Urinary bladder (tissue), 4 donors: Measurements from ENCODE around the gene CCR3. TPM values are rescaled to one million over a fixed set of nuclear protein-coding genes. Genes with fewer than 3 reads are reported as not detected.

Experiments
- DNase-seq: peaks from one replicate; pipeline ENCODE4 v3.0.0-alpha.2; 2015; ENCODE audit errors: extremely low spot score
- H3K27ac ChIP-seq: one replicate; pipeline ENCODE4 v1.5.1; 2013; ENCODE audit warnings: low read depth, mild to moderate bottlenecking, moderate library complexity
- H3K36me3 ChIP-seq: one replicate; pipeline ENCODE4 v1.6.1; 2013; ENCODE audit warnings: mild to moderate bottlenecking, moderate library complexity; ENCODE audit not compliant: insufficient read depth
- H3K4me1 ChIP-seq: one replicate; pipeline ENCODE4 v1.6.1; 2013; ENCODE audit warnings: mild to moderate bottlenecking, moderate library complexity; ENCODE audit not compliant: insufficient read depth
- H3K4me3 ChIP-seq: one replicate; pipeline ENCODE4 v1.5.1; 2013; ENCODE audit warnings: low read depth, low read length
- WGBS: extraction: QIAGEN DNeasy Blood & Tissue Kit; methylation state at CpG from one replicate; pipeline ENCODE4 v1.1.7; 2013; 5-methylcytosine and 5-hydroxymethylcytosine counted together
- polyA plus RNA-seq: library from polyadenylated mRNA; stranded (reverse); fragments of 200-250 nt; gene quantifications from one replicate; pipeline ENCODE4 v1.2.3, GENCODE V29; 2013
- total RNA-seq: library from RNA; depleted of rRNA; stranded (reverse); fragments of >200 nt; gene quantifications from one replicate; pipeline ENCODE4 v1.2.3, GENCODE V29; 2014
- donor health status: healthy with polysubstance abuse.
- donor health status: healthy.

CCR3 gene
- total and polyA plus RNA-seq, 2 donors, result not detected

DNA sequence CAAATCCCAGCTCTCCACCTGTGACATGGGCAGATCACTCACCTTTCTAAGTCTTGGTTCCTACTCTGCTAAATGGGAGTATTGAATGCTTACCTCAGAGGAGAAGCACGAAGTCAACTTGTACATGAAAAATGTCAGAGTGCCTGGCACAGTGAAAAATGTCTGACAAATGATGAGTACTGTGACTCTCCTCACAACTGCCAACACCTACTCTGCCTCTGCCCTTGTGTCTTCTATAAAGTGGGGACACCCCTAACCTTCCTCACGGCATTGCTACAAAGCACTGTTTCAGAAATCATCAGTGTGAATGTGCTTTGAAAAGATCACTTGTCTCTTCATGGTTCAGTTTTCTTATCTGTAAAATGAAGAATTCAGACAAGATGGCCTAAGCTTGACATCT, 33.2 kb upstream of the CCR3 start:
- WGBS, result 43% methylated on average over 2 of the region's 2 CpGs
- no peak for DNase-seq
- Histone ChIP-seq H3K4me3 (no peak overlapping the region), H3K36me3 (no peaks in the 10 kb centered on the region), H3K4me1 (no peaks in the 10 kb centered on the region), H3K27ac (no peak overlapping the region)

DNA sequence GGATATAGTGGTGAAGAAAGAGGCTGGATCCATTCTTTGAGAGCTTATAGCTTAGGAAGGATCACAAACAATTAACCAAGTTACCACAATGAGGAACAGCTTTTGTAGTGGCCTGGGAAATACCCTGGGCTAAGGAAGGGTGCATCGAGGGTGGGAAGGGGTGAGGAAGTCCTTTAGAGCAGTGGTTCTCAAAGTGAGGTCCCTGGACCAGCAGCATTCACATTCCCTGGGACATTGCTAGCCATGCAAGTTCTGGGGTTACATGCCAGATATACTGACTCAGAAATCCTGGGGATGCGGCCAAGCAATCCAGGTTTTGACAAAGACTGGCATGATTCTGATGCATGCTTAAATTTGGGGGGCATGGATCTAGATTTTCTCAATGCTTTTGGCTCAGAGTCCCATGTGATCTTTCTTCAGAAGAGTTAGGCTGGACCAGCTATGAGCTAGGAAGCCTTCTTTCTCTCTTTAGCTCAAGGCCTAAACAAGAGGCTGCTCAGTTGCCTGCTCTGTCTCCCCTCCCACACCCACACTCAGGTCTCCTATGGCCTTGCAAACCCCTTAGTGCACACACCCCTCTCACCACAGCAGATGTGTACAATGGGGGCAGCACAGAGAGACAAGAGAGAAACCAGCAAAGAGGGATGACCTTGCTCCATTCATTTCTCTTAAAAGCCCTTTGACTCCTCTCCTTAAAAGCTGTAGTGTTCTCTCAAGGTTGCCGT, 32.4 kb upstream of the CCR3 start:
- WGBS, result 85% methylated on average over 3 of the region's 3 CpGs

DNA sequence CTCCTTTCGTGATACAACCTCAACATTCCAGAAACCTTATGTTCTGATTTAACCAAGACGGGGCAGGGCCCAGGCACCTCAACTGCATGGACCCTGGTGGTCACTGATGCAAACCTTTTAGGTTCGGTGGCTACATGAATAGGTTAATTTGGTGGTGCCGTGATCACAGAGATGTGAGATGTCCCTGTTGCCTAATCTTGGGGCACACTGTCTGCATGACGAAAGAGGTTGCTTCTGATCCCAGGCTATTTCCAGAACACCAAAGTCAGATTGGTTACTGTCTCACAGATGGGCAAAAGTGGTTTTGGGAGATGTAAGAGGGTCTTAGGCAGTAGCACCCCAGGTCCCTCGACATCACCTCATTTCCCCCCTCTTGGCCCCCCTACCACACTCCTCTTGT, 30.2 kb upstream of the CCR3 start:
- no peak overlapping the region for H3K4me3 ChIP-seq
- 77% methylated on average over 6 of the region's 6 CpGs for WGBS
- H3K27ac ChIP-seq, result no peak overlapping the region
- no peaks in the 10 kb centered on the region for H3K4me1 ChIP-seq
- H3K36me3 ChIP-seq, result no peaks in the 10 kb centered on the region
- DNase-seq, result no peak

More for the DNA sequence above, 32.4 kb upstream of the CCR3 start:
- DNase-seq, result no peak
- Histone ChIP-seq H3K4me3 (no peak overlapping the region), H3K36me3 (no peaks in the 10 kb centered on the region), H3K27ac (no peak overlapping the region), H3K4me1 (no peaks in the 10 kb centered on the region)

DNA sequence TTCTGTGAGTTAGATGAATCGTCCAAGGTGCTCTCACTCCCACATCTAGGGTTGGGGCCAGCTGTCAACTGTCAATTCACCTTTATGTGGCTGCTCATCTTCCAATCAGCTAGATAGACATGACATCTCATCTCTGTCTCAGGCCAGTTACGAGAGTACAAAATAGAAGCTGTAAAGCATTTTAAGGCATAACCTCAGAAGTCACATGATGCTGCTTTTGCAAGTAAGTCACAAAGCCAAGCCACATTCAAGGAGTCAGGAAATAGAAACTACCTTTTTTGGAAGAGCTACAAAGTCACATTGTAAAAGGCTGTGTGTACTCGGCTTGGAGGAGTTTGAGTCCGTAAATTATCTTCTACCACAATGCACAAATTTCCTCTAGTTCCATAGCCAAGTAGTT, 29.1 kb upstream of the CCR3 start:
- no peaks in the 10 kb centered on the region for H3K36me3 ChIP-seq
- no peak for DNase-seq
- WGBS, result 54% methylated on average over 4 of the region's 4 CpGs
- no peaks in the 10 kb centered on the region for H3K4me1 ChIP-seq
- H3K27ac ChIP-seq, result no peak overlapping the region
- no peak overlapping the region for H3K4me3 ChIP-seq

DNA sequence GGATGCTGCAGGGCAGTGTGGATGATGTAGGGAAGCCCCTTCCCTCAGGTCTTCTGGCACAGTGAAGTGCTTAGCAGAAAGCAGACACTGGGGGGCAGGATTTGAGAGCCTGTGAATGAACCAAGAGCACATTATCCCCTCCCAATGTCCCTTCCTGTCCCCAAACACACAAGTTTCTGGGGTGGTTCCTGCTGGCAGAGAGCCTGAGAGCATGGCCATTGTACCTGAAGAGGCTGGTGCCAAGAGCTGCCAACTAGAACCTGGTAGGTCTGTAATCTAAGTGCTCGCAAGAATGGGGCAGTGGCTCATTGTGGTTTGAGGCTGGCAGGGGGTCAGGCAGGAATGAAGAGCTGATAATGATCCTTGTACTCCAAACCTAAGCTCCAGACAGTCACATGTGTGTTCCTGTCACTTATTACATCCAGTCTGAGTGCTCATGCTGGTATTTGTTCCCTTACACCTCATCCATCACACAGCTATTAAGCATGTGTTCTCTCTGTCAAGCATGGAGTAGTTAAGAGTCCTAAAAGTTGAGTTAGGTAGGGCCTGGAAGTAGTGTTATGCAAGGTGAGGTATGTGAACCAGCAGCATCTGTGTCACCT, 27.4 kb upstream of the CCR3 start:
- Histone ChIP-seq H3K4me1 (no peaks in the 10 kb centered on the region), H3K27ac (no peak overlapping the region), H3K4me3 (no peak overlapping the region), H3K36me3 (no peaks in the 10 kb centered on the region)
- DNase-seq, result no peak
- 82% methylated on average over 1 of the region's 1 CpG for WGBS

DNA sequence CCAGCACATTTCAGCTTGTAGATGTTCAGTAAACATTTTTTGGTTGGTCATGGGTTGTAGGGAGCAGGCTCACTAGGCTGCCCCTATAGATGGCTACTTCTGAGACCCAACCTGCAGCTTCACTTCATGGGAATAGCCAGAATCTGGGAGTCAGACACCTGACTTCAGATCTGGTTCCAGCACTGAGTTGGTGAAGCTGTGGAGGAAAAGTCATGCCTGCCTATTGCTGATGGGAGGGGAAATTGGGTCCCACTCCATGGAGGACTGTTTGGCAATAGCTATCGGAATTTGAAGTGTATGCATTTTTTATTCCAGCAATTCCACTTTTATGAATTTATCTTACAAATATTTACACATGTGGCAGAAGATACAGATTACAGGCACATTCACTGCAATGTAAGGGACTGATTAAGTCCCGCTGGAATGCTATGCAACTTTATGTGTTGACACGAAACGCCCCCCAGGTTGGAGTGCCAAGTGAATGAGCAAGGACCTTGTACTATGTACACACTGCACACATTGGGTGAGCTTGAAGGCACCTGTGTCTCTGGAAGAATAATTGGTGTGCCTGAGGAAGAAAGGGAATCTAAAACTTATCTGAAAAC, 26.3 kb upstream of the CCR3 start:
- H3K4me1 ChIP-seq, result no peaks in the 10 kb centered on the region
- DNase-seq, result no peak
- H3K36me3 ChIP-seq, result no peaks in the 10 kb centered on the region
- no peak overlapping the region for H3K27ac ChIP-seq
- no peak overlapping the region for H3K4me3 ChIP-seq
- 31% methylated on average over 4 of the region's 4 CpGs for WGBS

DNA sequence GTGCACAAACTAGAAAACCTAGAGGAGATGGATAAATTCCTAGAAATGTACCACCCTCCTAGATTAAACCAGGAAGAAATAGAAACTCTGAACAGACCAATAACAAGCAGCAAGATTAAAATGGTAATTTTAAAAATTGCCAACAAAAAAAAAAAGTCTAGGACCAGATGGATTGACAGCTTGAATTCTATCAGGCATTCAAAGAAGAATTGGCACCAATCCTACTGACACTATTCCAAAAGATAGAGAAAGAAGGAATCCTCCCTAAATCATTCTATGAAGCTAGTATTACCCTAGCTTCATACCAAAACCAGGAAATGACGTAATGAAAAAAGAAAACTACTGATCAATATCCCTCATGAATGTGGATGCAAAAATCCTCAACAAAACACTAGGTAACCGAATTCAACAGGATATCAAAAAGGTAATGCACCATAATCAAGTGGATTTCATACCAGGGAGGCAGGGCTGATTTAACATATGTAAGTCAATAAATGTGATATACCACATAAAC, 24.0 kb upstream of the CCR3 start:
- no peak for DNase-seq
- 67% methylated on average over 2 of the region's 2 CpGs for WGBS
- H3K36me3 ChIP-seq, result no peaks in the 10 kb centered on the region
- no peak overlapping the region for H3K27ac ChIP-seq
- H3K4me1 ChIP-seq, result no peaks in the 10 kb centered on the region
- H3K4me3 ChIP-seq, result no peak overlapping the region

DNA sequence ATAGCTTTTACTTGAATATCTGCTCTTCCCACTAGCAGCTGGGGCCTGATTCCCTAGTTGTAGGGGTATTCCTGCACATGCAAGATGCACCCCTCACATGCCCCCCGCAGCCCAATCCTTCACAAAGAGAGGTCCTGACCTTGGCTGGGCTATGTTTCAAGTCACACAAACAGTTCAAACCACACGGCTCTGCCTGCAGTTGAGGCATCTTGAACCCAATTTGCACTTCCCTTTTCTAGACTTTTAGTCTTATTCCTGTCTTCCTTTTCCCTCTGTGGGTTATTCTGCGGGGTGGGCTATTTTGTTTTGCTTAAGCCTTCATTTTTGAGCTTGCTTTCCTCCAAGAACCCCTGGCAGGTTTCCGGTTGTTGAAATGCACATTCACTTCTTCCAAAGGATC, 20.9 kb upstream of the CCR3 start:
- Histone ChIP-seq H3K4me1 (no peaks in the 10 kb centered on the region), H3K27ac (no peak overlapping the region), H3K4me3 (no peak overlapping the region), H3K36me3 (no peaks in the 10 kb centered on the region)
- WGBS, result 38% methylated on average over 4 of the region's 4 CpGs
- no peak for DNase-seq

DNA sequence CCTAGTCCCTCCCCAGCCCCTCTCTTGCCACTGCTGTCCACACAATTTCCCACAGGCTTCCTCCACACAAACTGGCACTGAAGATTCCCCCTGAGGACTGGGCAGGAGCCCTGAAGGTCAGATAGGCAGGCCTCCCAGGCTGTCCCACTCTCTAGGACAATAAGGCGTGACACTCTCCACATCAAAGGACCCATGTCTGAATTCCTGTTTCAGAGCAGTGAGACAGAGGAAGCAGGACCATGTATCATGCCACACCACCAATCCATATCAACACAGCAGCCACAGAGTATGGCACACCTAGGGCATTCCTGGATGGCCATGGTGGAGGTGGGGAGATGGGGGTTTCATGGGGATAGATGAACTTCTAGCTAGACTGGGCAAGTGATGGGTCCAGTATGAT, 20.3 kb upstream of the CCR3 start:
- 84% methylated on average over 1 of the region's 1 CpG for WGBS
- no peak overlapping the region for H3K4me3 ChIP-seq
- no peak overlapping the region for H3K27ac ChIP-seq
- H3K36me3 ChIP-seq, result no peaks in the 10 kb centered on the region
- no peaks in the 10 kb centered on the region for H3K4me1 ChIP-seq
- no peak for DNase-seq

DNA sequence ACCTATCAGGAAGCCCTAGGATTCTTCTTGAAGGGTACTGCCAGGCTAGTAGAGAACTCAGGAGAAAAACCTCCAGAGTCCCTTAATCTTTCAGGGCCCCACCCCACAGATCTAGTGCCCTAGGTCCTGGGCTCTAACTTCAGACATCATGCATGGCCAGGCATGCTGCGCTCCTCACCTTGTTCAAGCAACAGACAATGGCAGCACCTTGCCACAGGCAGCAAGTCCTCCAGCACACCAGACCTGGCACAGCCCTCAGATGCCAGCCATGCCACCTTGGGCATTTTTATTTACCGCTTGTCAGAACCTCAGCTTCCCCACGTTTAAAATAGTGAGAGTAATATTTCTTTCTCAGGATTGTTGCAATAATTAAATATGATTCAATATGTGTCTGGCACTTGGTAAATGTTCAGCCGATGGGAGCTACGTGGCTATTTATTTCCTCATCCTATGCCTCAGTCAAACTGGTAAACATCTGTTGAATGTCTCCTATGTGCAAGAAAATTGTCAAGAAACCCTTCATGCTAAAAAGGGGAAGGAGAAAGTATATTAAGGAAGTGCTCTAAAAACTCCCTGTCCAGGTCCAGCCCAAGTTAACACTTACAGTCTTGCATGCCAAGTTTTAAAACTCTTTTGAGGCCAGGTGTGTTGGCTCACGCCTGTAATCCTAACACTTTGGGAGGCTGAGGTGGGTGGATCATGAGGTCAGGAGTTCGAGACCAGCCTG, 19.7 kb upstream of the CCR3 start:
- DNase-seq, result no peak
- 60% methylated on average over 7 of the region's 7 CpGs for WGBS
- Histone ChIP-seq H3K4me1 (no peaks in the 10 kb centered on the region), H3K27ac (no peak overlapping the region), H3K36me3 (no peaks in the 10 kb centered on the region), H3K4me3 (no peak overlapping the region)

DNA sequence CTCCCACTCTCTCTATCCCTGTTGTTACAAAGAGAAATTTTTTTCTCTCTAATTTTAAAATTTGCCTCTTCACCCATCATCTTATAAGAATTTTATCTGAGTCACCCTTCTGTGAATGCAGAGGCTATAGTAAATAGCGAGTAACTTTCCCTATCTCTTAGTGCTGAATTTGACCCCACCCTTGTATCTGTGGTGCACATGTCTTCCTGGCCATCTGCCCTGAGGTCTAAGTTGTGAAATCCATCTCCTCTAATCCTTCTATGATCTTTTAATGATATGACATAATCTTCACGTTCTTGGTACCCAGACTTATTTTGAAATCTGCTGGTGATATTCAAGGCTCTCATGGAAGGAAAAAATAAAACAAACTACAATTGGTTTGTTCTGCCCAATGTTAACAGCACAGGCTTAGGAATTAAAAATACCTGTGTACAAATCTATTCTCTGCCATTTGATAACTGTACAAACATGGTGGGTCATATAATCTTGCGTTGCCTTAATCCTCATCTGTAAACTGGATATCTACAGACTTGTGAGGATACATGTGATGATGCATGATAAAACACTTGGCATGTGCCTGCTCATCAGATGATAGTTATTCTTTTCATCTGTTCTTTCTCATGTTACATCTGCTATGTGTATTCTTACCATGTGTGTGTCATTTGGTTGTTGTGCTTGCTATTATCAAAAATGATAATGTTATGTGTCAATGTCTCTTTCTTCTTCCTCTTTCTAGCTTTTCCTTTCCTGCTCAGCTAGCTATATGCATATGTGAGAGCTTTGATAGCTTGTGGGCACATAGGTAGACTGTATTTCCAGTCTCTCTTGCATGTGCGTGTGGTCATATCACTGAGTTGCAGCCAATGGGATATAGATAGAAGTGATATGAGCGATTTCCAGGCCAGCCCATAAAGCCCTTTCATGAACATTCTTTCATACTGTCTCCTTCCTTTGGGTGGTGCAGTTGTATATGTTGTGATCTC, 13.7 kb upstream of the CCR3 start:
- no peak overlapping the region for H3K27ac ChIP-seq
- no peak overlapping the region for H3K4me3 ChIP-seq
- 26% methylated on average over 5 of the region's 5 CpGs for WGBS
- no peaks in the 10 kb centered on the region for H3K36me3 ChIP-seq
- H3K4me1 ChIP-seq, result no peaks in the 10 kb centered on the region
- no peak for DNase-seq

DNA sequence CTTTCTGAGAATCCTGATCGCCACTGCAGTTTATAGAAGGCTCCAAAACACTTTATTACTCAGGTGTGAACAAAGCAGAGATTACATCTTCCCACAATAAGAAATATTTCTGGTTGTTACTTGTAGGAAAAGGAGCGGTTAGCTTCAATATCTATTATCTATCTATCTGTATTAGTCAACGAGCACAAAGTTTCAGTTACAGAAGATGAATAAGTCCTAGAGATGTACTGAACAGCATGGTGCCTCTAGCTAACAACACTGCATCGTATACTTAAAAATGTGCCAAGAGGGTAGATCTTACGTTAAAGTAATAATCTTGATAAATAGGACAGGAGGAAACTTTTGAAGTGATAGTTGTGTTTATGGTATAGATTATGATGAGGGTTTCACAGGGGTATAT, 10.9 kb upstream of the CCR3 start:
- 76% methylated on average over 5 of the region's 5 CpGs for WGBS
- Histone ChIP-seq H3K36me3 (no peaks in the 10 kb centered on the region), H3K27ac (no peak overlapping the region), H3K4me3 (no peak overlapping the region), H3K4me1 (no peaks in the 10 kb centered on the region)
- DNase-seq, result no peak

DNA sequence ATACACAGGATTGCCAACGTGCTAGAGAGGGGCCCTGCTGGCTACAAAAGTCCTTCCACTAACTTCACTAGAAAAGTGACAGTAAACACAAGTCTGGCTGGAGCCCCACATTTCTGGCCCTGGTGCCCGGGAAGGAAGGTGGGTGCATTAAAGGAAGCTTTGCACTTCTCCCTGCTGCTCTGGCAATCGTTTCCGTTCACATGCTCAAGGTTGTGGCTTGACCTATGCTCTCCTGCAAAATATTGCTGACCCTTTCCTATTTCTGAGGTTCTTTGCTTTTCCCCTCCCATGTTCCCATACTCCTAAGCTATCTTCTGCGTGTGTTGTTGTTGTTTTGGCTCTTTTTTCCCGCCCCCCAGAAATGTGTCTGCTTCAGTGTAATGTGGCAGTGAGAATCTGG, 9.1 kb upstream of the CCR3 start:
- DNase-seq, result no peak
- Histone ChIP-seq H3K4me3 (no peak overlapping the region), H3K36me3 (no peaks in the 10 kb centered on the region), H3K27ac (no peak overlapping the region), H3K4me1 (no peaks in the 10 kb centered on the region)
- 57% methylated on average over 6 of the region's 6 CpGs for WGBS
